HCT116 (cell line): ENCODE measurements around the gene GLMN. TPM values are rescaled to one million over a fixed set of nuclear protein-coding genes. Genes with fewer than 3 reads are reported as not detected.

Experiments
- ATAC-seq: fragments of 200-7000 bp; cut with Tn5 transposase; 2 replicates; pipeline ENCODE4 v1.9.1; 2020; ENCODE audit warnings: mild to moderate bottlenecking, moderate library complexity
- BruUV-seq: library from RNA; stranded (reverse); fragments of 400-500 nt; replicated peaks from 2 replicates; lab custom pipeline; 2021; lab: Mats Ljungman, UMichigan
- CTCF ChIA-PET: fragments of 300-600 bp; sonication (Branson Sonifier 250); formaldehyde crosslinking; loops from one replicate; lab custom pipeline; 2021; ENCODE audit warnings: antibody characterized with exemption; lab: Charles Lee
- POLR2A ChIA-PET: fragments of 300-600, 350-600 bp; sonication (Branson Sonifier 250); formaldehyde crosslinking; loops from one replicate; lab custom pipeline; 2021; ENCODE audit warnings: antibody characterized with exemption; lab: Charles Lee
- RAD21 ChIA-PET, 2 experiments: fragments of 300-600 bp; sonication (Branson Sonifier 250); formaldehyde crosslinking; loops; one replicate each; lab custom pipeline; 2023; ENCODE audit warnings: low total read pairs in 2 of 2; ENCODE audit not compliant: uncharacterized antibody in 2 of 2, unreplicated experiment in 2 of 2, low non-redundant PET in 1 of 2; lab: Charles Lee
- DNase-seq: peaks from one replicate; pipeline ENCODE4 v3.0.0-alpha.2; 2010; ENCODE audit warnings: low read depth, low spot score
- H2AFZ ChIP-seq: fragments of 200-600 bp; shearing (Covaris generic), sonication (generic); 2 replicates; pipeline ENCODE4 v1.6.1; 2017; ENCODE audit warnings: low read depth, mixed run types, mixed read lengths, antibody characterized with exemption, low read length; ENCODE audit not compliant: poor library complexity, severe bottlenecking
- H3K27ac ChIP-seq: 2 replicates; pipeline ENCODE4 v1.5.1; 2012; ENCODE audit warnings: low read depth, low read length
- H3K27me3 ChIP-seq: fragments of 200-600 bp; sonication (generic); 2 replicates; pipeline ENCODE4 v1.6.1; 2016; ENCODE audit warnings: mixed run types, low read length, mixed read lengths; ENCODE audit not compliant: insufficient read depth
- H3K36me3 ChIP-seq, 2 experiments: fragments of 200-500 bp in 1 of 2; fragments of 200-600 bp in 1 of 2; sonication (Bioruptor generic) in 1 of 2; sonication (generic) in 1 of 2; 2 replicates each; pipeline versions ENCODE4 v1.5.1 to v1.6.1; 2014 to 2016; ENCODE audit warnings: low read length in 2 of 2, inconsistent platforms in 1 of 2, mixed read lengths in 1 of 2, mixed run types in 1 of 2; ENCODE audit not compliant: insufficient read depth in 2 of 2, control insufficient read depth in 1 of 2
- H3K4me1 ChIP-seq, 2 experiments: fragments of 200-600 bp in 1 of 2; sonication (generic) in 1 of 2; 2 replicates each; pipeline versions ENCODE4 v1.5.1 to v1.6.1; 2012 to 2017; ENCODE audit warnings: low read length in 2 of 2, inconsistent platforms in 1 of 2, mild to moderate bottlenecking in 1 of 2, mixed read lengths in 1 of 2, mixed run types in 1 of 2, moderate library complexity in 1 of 2; ENCODE audit not compliant: insufficient read depth in 2 of 2, control insufficient read depth in 1 of 2
- H3K4me2 ChIP-seq: fragments of 200-600 bp; sonication (generic); 2 replicates; pipeline ENCODE4 v1.6.1; 2017; ENCODE audit warnings: mixed run types, low read length, mixed read lengths
- H3K4me3 ChIP-seq, 2 experiments: fragments of 200-600 bp in 1 of 2; sonication (generic) in 1 of 2; replicated peaks in 1 of 2; 2 replicates each; pipeline ENCODE4 v1.5.1; 2011 to 2016; ENCODE audit warnings: low read length in 2 of 2, control low read depth in 1 of 2, low read depth in 1 of 2, mild to moderate bottlenecking in 1 of 2, mixed read lengths in 1 of 2, mixed run types in 1 of 2
- H3K79me2 ChIP-seq: fragments of 200-600 bp; sonication (generic); 2 replicates; pipeline ENCODE4 v1.6.1; 2017; ENCODE audit warnings: mild to moderate bottlenecking, mixed run types, low read length, moderate library complexity, mixed read lengths; ENCODE audit not compliant: insufficient read depth
- H3K9ac ChIP-seq: fragments of 200-600 bp; sonication (generic); 2 replicates; pipeline ENCODE4 v1.6.1; 2016; ENCODE audit warnings: low read length, mixed read lengths
- H3K9me2 ChIP-seq: fragments of 200-600 bp; sonication (generic), shearing (Covaris generic); 2 replicates; pipeline ENCODE4 v1.6.1; 2017; ENCODE audit warnings: mixed run types, mild to moderate bottlenecking, moderate library complexity; ENCODE audit not compliant: insufficient read depth
- H3K9me3 ChIP-seq, 2 experiments: fragments of 200-500 bp in 1 of 2; fragments of 200-600 bp in 1 of 2; sonication (Bioruptor generic) in 1 of 2; sonication (generic) in 1 of 2; 2 replicates each; pipeline ENCODE4 v1.6.1; 2014 to 2017; ENCODE audit warnings: low read length in 2 of 2, mixed read lengths in 2 of 2, inconsistent platforms in 1 of 2, low read depth in 1 of 2, mild to moderate bottlenecking in 1 of 2, mixed run types in 1 of 2, moderate library complexity in 1 of 2; ENCODE audit not compliant: control insufficient read depth in 1 of 2, insufficient read depth in 1 of 2
- H4K20me1 ChIP-seq: fragments of 200-600 bp; sonication (generic), shearing (Covaris generic); 2 replicates; pipeline ENCODE4 v1.6.1; 2017; ENCODE audit warnings: mixed run types, mild to moderate bottlenecking, moderate library complexity; ENCODE audit not compliant: insufficient read depth
- CBX3 ChIP-seq: IDR thresholded peaks from 2 replicates; pipeline ENCODE4 v1.6.1; 2012; ENCODE audit warnings: low read depth
- EZH2phosphoT487 ChIP-seq: fragments of 200-600 bp; IDR thresholded peaks from 2 replicates; pipeline ENCODE4 v1.6.1; 2018; ENCODE audit warnings: antibody characterized with exemption, borderline replicate concordance
- ZFX ChIP-seq: fragments of 450-650 bp; IDR thresholded peaks from 2 replicates; pipeline ENCODE4 v1.6.1; 2017
- ZNF274 ChIP-seq: fragments of 200-500 bp; sonication (Bioruptor generic); IDR thresholded peaks from 2 replicates; pipeline ENCODE4 v1.6.1; 2014; ENCODE audit warnings: mild to moderate bottlenecking, low read depth, low read length, inconsistent platforms
- intact Hi-C: fragments of 100-400 bp; cut with micrococcal nuclease; formaldehyde crosslinking; loops from 2 replicates; pipeline ENCODE4 v1.10.0; 2022
- total RNA-seq: library from RNA; stranded (reverse); gene quantifications from one replicate; pipeline ENCODE4 v1.2.1, GENCODE V29; 2021; ENCODE audit not compliant: unreplicated experiment
- TF ChIP-seq, protein P1 (sequence below): IDR thresholded peaks from 2 replicates; pipeline ENCODE4 v1.6.1; 2012; ENCODE audit warnings: low read depth
- TF ChIP-seq, protein P2 (sequence below), 3 experiments: fragments of 200-600 bp in 1 of 3; sonication (generic) in 1 of 3; IDR thresholded peaks in 2 of 3; conservative IDR thresholded peaks in 1 of 3; 2 replicates each; pipeline ENCODE4 v1.5.1; 2012 to 2017; ENCODE audit warnings: low read depth in 2 of 3, low read length in 2 of 3, antibody characterized with exemption in 1 of 3, borderline replicate concordance in 1 of 3, control low read depth in 1 of 3, mild to moderate bottlenecking in 1 of 3, mixed read lengths in 1 of 3, mixed run types in 1 of 3, moderate library complexity in 1 of 3; ENCODE audit not compliant: insufficient read depth in 1 of 3
- TF ChIP-seq, protein P3 (sequence below): IDR thresholded peaks from 2 replicates; pipeline ENCODE4 v1.6.1; 2011; ENCODE audit warnings: mild to moderate bottlenecking, low read length, moderate library complexity; ENCODE audit not compliant: insufficient replicate concordance; ENCODE audit errors: extremely low read depth

Gene GLMN
- total RNA-seq, 1 experiment from 2014 or later = 10.9 TPM

DNA sequence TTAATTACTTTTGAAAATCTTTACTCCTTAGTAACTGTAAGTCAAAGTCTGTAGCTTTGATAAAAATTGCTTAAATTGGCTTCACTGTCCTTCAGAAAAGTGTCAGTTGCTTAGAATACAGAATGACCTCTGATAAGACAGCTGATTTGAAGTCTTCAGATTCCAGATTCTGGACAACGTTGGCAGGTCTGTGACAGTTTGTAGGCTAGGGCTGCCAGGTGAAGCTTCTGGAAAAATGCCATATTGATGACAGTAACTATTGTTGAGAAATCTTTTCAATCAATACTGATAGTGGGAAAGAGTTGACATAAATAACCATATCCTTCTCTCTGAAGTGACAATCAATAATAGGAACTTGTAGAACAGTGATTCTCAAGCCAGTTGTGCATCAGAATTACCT lies 41.4 kb upstream of the GLMN start:
- H3K79me2 ChIP-seq = no peaks in the 10 kb centered on the region
- BruUV-seq = no TSS peak
- no peak overlapping the region for H3K4me2 ChIP-seq
- TF ChIP-seq, protein P1, sequence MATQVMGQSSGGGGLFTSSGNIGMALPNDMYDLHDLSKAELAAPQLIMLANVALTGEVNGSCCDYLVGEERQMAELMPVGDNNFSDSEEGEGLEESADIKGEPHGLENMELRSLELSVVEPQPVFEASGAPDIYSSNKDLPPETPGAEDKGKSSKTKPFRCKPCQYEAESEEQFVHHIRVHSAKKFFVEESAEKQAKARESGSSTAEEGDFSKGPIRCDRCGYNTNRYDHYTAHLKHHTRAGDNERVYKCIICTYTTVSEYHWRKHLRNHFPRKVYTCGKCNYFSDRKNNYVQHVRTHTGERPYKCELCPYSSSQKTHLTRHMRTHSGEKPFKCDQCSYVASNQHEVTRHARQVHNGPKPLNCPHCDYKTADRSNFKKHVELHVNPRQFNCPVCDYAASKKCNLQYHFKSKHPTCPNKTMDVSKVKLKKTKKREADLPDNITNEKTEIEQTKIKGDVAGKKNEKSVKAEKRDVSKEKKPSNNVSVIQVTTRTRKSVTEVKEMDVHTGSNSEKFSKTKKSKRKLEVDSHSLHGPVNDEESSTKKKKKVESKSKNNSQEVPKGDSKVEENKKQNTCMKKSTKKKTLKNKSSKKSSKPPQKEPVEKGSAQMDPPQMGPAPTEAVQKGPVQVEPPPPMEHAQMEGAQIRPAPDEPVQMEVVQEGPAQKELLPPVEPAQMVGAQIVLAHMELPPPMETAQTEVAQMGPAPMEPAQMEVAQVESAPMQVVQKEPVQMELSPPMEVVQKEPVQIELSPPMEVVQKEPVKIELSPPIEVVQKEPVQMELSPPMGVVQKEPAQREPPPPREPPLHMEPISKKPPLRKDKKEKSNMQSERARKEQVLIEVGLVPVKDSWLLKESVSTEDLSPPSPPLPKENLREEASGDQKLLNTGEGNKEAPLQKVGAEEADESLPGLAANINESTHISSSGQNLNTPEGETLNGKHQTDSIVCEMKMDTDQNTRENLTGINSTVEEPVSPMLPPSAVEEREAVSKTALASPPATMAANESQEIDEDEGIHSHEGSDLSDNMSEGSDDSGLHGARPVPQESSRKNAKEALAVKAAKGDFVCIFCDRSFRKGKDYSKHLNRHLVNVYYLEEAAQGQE = no peak
- TF ChIP-seq ZNF274 (no peak), EZH2phosphoT487 (no peak), CBX3 (no peak), ZFX (no peak)
- TF ChIP-seq, protein P2, sequence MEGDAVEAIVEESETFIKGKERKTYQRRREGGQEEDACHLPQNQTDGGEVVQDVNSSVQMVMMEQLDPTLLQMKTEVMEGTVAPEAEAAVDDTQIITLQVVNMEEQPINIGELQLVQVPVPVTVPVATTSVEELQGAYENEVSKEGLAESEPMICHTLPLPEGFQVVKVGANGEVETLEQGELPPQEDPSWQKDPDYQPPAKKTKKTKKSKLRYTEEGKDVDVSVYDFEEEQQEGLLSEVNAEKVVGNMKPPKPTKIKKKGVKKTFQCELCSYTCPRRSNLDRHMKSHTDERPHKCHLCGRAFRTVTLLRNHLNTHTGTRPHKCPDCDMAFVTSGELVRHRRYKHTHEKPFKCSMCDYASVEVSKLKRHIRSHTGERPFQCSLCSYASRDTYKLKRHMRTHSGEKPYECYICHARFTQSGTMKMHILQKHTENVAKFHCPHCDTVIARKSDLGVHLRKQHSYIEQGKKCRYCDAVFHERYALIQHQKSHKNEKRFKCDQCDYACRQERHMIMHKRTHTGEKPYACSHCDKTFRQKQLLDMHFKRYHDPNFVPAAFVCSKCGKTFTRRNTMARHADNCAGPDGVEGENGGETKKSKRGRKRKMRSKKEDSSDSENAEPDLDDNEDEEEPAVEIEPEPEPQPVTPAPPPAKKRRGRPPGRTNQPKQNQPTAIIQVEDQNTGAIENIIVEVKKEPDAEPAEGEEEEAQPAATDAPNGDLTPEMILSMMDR (IDR thresholded peaks at IDR 0.05 in 2 of 3, conservative IDR thresholded peaks at IDR 0.05 in 1 of 3; ENCODE audit: borderline replicate concordance in 1 of 3, insufficient read depth in 1 of 3, low read depth in 2 of 3, low read length in 2 of 3) = no peak
- TF ChIP-seq, protein P3, sequence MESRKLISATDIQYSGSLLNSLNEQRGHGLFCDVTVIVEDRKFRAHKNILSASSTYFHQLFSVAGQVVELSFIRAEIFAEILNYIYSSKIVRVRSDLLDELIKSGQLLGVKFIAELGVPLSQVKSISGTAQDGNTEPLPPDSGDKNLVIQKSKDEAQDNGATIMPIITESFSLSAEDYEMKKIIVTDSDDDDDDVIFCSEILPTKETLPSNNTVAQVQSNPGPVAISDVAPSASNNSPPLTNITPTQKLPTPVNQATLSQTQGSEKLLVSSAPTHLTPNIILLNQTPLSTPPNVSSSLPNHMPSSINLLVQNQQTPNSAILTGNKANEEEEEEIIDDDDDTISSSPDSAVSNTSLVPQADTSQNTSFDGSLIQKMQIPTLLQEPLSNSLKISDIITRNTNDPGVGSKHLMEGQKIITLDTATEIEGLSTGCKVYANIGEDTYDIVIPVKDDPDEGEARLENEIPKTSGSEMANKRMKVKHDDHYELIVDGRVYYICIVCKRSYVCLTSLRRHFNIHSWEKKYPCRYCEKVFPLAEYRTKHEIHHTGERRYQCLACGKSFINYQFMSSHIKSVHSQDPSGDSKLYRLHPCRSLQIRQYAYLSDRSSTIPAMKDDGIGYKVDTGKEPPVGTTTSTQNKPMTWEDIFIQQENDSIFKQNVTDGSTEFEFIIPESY = no peak
- no peaks in the 10 kb centered on the region for H4K20me1 ChIP-seq
- H3K27ac ChIP-seq = no peak overlapping the region
- no peaks in the 10 kb centered on the region for H3K27me3 ChIP-seq
- H2AFZ ChIP-seq = no peak overlapping the region
- no peaks in the 10 kb centered on the region for H3K9me2 ChIP-seq
- no peak overlapping the region for H3K9ac ChIP-seq
- POLR2A ChIA-PET = no interaction called here
- H3K4me3 ChIP-seq = no peak overlapping the region
- no peak for DNase-seq
- RAD21 ChIA-PET = no interaction called here
- CTCF ChIA-PET = no interaction called here
- intact Hi-C loops = no loop called here
- no peaks in the 10 kb centered on the region for H3K9me3 ChIP-seq
- H3K4me1 ChIP-seq = no peaks in the 10 kb centered on the region
- ATAC-seq = no peak
- peaks cover 0 to 5% of the 10 kb centered on the region in 2 experiments; a peak in 2 of 4 replicates for H3K36me3 ChIP-seq
